Activated CD4-positive, CD25-positive, alpha-beta regulatory T cell (primary cell): ENCODE data around the gene UGT2A3.

ENCODE experiments used
- DNase-seq, 4 experiments: peaks; one replicate each; lab custom pipeline; 2025; lab: John Stamatoyannopoulos, UW

Gene UGT2A3

DNA sequence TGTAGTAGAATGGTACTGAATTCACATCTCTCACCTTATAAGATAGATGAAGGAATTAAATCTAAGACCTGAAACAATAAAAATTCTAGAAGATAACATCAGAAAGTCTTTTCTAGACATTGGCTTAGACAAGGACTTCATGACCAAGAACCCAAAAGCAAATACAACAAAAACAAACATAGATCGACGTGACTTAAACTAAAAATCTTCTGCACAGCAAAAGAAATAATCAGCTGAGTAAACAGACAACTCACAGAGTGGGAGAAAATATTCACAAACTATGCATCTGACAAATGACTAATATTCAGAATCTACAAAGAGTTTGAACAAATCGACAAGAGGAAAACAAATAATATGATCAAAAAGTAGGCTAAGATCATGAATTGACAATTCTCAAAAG, 38.8 kb downstream of the UGT2A3 start:
- DNase-seq = no peak

DNA sequence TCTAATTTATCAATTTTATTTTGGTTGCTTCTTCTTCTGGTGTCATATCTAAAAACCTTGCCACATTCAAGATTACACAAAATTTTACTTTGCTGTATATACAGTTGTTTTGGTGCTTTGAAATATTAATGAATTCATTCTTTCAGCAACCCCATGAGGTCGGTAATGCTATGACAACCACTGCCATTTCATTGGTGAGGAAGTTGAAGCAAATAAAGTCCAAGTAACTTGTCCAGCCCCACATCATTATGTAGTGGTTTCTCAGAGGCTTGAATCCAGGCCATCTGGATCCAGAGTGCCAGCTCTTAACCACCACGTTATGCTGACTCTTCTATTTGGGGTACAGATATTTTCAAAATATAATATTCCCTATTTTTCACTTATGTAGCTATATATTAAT, 42.2 kb downstream of the UGT2A3 start:
- DNase-seq = no peak

DNA sequence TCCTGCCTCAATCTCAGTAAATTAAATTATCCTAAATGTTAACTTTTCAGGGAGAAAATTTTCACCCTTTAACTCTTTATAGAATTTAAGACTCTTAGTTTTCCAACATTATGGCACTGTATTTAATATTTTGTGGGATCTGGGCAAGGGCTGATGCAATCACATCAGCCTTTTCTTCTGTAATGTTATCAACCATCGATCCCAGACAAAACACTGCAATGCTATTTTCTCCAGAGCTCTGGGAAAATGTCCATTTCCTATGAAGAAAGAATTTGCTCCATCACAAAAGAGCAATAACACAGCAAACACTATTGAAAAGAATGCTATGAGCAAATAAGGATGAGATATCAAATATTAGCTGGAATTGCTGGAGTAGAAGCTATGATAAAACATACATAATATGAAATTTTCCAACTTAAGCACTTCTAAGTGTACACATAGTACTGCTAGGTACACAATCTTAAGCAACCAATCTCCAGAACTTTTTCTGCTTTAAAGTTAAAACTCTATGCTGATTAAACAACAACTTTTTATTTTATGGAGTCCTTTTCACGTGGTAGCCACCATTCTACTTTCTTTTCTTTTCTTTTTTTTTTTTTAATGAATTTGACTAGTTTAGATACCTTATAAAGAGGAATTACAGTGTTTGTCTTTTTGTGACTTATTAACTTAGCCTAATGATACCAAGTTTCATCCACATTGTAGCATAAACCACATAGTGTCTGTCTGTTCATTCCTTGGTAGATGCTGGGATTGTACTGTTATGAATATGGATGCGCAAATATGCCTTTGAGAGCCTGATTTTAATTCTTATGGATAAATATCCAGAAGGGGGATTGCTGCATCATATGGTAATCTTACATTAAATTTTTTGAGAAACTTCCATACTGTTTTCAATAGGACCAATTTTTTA, 43.6 kb downstream of the UGT2A3 start:
- no peak for DNase-seq

DNA sequence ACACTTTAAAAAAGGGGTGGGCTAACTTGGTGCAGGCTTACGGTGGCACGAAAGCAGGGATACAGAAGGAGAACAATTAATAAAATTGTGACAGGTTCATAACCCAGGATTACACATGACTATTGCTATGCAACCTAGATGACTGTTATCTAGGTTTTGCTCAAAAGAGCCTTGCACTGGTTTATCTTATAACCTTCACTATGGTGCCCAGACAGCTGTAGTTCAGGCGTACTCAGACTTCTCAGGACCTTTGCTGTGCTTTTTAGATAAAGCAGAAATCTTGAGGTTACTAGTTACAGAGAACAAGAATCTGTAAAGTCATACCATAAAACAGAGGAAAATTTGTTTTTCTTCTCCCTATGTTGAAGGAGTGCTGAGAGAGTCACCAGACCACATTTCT, 44.4 kb downstream of the UGT2A3 start:
- DNase-seq = no peak

DNA sequence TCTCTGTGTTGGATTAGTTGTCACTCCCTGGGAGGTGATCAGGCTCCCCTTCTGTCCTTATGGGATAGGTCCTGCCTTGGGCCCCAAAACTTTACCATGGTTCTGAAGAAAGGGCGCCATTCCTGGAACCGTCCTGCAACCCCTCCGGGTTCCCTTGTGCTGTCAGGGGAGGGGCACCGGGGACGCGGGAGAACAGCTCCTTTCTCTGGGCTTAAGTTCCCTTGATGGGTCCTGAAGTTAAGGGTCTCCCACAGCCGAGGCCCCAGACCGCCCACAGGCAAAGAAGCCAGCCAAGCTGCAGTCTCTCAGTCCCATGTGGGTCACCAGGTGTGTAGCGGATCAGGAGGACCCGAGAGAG, 44.8 kb downstream of the UGT2A3 start:
- no peak for DNase-seq

DNA sequence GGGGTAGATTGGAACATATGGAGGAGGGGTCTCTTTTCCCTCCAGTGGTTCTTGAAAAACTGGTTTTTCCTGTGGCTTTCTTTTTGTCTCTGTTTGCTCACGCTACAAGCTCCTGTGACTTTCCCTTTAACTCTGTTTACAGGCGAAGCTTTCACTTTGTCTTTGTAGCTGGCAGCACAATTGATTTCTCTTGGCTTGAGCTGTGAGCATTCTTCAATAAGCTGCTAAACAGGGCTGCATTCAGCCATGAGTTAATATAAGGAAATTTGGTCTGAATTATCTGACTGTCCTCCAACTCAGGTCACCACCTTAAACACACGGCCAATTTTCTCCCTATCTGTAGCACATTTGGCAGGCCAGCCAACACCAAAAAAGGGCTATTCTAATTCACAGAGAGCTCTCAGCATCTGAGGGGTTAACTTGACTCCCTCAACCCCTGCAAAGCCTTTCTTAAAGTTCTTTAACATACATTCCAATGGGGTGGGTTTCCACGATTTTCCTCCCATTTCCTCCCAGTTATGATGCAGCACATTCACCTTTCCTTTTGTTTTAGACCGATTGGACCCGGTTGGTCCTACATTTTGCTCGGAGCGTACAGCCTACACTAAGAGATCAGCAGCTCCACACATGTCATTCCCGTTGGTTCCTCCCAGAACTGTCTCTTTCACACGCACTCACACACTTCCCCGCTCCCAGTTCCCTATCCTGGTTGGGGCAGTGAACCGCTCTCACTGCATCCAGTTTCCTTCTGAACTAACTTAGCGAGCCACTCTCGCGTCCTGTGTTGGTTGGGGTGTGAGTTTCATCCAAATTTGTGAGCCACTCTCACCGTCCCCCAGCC, 45.4 kb downstream of the UGT2A3 start:
- DNase-seq = no peak

DNA sequence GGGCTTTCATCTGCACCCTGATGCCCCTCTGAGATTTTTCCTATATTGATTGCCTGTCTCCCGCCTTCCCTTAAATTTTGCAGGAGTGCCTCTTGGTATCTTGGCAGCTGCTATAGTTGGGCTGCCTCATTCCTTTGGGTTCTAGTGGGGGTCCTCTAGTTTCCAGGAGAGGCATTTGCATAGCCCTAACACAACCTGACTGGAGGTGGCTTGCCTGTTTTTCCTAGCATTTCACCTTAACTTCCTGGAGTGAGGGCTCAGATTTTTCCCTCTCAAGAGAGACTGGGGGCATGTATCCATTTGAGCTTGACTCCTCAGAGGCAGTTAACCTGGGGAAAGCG, 46.0 kb downstream of the UGT2A3 start:
- DNase-seq = no peak

DNA sequence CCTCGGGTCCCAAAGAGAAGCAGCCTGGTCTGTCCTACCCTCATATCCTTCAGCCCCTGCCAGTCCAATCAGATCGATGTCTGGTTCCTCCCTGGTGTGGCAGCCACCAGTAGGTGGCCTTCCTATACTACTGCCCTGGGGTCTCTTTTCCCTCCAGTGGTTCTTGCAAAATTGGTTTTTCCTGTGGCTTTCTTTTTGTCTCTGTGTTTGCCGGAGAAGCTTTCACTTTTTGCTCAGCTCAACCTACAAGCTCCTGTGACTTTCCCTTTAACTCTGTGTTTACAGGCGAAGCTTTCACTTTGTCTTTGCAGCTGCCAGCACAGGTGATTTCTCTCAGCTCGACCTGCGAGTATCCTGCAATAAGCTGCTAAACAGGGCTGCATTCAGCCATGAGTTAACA, 46.8 kb downstream of the UGT2A3 start:
- DNase-seq = no peak

DNA sequence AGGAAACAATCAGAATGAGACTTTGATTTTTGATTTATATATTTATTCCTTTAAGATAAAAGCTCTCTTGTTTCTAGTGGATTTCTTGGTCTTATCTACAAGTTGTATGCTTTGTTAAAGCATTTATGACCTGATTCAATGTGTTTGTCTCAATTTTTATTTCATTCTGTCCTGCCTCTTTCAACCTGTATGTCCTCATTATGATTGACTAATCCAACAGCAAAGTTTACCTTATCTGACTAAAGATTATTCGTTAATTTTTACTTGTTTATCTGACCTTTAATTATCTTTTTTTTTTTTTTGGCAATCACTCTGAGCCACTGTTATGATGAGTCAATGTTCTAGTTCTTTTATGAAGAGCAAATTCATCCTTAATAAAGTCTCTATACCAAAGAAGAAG, 54.9 kb downstream of the UGT2A3 start:
- no peak for DNase-seq

DNA sequence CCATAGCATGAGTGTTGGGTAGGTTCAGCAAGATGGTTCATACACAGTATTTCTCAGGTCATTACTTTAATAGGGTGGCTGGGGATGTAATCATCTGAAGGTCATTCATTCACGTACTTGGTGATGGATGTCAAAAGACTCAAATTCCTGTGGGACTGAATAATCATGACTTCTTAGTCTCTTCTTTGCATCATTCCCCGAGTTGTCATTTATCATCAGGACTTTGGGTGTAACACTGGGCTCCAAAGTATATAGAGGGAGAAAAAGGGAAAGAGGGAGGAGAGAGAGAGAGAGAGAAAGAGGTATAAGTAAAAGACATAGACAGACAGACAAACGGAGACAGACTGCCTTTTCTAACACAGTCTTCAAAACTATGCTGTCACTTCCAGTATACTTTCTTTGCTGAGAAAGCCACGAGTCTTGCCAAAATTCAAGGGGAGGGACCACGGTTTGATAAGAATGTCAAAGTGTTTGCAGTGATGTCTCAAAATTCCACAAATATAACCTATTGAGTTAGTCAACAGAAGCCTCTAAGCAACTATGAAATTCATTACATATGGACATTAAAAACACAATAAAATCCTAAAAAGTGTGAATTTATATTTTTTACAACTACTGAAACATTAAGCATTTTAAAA, 55.9 kb downstream of the UGT2A3 start:
- DNase-seq = no peak

DNA sequence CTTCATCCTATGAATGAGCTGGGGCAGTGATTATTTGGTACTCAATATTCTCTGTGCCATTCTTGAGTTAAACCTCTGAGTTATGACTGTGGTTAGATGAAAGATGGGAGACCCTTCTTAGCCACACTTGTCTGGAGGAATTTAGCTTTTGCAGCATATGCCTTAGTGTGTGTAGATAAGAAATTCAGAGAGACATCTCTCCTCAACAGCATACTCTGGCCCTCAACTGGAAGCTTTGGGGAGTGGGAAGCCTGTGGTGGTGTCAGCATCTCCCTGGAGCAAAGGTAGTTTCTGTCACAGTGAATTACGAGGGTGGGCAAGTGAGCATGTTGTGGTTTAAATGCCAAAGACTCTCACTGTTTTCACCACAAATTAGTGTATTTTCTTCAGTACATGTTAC, 58.7 kb downstream of the UGT2A3 start:
- DNase-seq = no peak

DNA sequence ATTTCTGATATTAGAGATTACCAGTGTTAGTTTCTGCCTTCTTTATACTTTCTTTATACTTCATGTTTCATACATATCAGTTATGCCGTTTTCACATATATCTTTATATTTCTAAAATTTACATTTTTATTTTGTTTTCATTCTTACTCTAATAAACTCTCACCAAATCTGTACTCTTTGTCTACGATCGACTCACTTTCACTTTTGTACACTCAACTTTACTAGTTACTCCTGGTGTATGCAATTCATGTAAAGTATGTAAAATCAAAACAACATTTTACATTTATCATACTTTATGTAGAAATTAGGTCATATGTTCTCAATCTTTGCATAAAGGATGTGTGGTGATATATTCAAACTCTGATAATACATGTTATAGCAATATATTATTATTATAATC, 59.9 kb downstream of the UGT2A3 start:
- no peak for DNase-seq

DNA sequence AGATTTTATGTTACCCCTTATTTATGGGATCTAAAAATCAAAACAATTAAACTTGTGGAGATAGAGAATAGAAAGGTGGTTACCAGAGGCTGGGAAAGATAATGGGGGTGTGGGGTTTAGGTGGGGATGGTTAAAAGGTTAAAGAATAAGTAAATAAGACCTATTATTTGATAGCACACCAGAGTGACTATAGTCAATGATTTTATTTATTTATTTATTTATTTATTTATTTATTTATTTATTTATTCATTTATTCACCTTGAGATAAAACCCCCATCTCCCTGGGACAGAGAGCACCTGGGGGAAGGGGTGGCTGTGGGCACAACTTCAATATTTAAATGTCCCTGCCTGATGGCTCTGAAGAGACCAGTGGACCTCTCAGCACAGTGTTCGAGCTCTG, 66.1 kb downstream of the UGT2A3 start:
- no peak for DNase-seq

DNA sequence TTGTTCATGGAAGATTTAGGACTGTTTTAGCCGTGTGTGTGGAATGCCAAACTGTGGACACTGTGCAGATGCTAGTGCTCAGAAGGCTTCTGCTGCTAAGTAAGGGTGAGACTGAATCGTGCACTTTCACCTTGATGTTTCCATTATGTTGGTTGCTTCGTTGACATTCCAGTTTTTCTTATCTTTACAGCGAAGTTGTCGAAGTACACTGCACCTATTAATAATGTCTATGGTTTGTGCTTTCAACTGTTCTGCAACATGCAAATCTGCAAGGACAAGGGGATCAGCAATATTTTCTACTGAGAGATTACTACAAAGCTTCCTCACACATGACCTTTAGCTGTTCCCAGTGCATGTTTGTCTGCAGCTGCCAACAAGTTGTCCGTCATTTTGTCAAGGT, 67.7 kb downstream of the UGT2A3 start:
- DNase-seq = no peak
